ENCODE data around the gene SDHB. TPM values are rescaled to one million over a fixed set of nuclear protein-coding genes. Genes with fewer than 3 reads are reported as not detected.

Gene SDHB
- total and polyA plus RNA-seq, 2 of the 13 experiments (the other 11 are each of a cell fraction or from before 2014, with no cell fraction given), result 136 to 142 TPM

DNA sequence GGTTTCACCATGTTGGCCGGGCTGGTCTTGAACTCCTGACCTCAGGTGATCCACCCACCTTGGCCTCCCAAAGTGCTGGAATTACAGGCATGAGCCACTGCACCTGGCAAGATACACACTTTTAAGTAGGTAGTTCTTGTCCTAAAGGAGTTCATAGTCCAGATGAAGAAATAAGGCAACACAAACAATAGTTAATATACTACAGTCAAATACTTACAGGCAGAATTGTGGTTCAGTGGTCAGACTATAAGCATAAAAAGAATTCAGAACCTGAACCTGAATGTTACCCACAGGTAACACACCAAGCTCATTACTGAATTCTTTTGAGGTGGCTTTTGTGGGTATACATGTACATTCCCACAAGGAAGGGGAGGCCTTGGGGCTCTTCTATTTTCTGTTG lies 1.8 kb downstream of the SDHB start (continued):
- TF ChIP-seq ZNF790 (CRISPR knock-in tag; IDR thresholded peaks at IDR 0.05; ENCODE audit: borderline replicate concordance) (no peak), ZNF724P (CRISPR knock-in tag; IDR thresholded peaks at IDR 0.05; ENCODE audit: borderline replicate concordance) (no peak), FOSL1 (CRISPR knock-in tag; IDR thresholded peaks at IDR 0.05; ENCODE audit: borderline replicate concordance) (no peak), ARID5B (CRISPR knock-in tag; IDR thresholded peaks at IDR 0.05) (0 out of 2 replicates have a peak, but pooled peaks have one; percentile 27), ZNF557 (CRISPR knock-in tag; IDR thresholded peaks at IDR 0.05) (no peak), GPN1 (CRISPR knock-in tag; IDR thresholded peaks at IDR 0.05; ENCODE audit: borderline replicate concordance) (no peak), ZFP90 (CRISPR knock-in tag; IDR thresholded peaks at IDR 0.05; ENCODE audit: borderline replicate concordance) (no peak), KDM2A (CRISPR knock-in tag; IDR thresholded peaks at IDR 0.05; ENCODE audit: borderline replicate concordance, low read depth) (no peak), ZNF20 (CRISPR knock-in tag; IDR thresholded peaks at IDR 0.05) (no peak), ZNF672 (CRISPR knock-in tag; IDR thresholded peaks at IDR 0.05) (no peak), ZNF468 (CRISPR knock-in tag; IDR thresholded peaks at IDR 0.05) (no peak), JDP2 (CRISPR knock-in tag; IDR thresholded peaks at IDR 0.05; ENCODE audit: borderline replicate concordance) (no peak)
- TF ChIP-seq, protein P1, sequence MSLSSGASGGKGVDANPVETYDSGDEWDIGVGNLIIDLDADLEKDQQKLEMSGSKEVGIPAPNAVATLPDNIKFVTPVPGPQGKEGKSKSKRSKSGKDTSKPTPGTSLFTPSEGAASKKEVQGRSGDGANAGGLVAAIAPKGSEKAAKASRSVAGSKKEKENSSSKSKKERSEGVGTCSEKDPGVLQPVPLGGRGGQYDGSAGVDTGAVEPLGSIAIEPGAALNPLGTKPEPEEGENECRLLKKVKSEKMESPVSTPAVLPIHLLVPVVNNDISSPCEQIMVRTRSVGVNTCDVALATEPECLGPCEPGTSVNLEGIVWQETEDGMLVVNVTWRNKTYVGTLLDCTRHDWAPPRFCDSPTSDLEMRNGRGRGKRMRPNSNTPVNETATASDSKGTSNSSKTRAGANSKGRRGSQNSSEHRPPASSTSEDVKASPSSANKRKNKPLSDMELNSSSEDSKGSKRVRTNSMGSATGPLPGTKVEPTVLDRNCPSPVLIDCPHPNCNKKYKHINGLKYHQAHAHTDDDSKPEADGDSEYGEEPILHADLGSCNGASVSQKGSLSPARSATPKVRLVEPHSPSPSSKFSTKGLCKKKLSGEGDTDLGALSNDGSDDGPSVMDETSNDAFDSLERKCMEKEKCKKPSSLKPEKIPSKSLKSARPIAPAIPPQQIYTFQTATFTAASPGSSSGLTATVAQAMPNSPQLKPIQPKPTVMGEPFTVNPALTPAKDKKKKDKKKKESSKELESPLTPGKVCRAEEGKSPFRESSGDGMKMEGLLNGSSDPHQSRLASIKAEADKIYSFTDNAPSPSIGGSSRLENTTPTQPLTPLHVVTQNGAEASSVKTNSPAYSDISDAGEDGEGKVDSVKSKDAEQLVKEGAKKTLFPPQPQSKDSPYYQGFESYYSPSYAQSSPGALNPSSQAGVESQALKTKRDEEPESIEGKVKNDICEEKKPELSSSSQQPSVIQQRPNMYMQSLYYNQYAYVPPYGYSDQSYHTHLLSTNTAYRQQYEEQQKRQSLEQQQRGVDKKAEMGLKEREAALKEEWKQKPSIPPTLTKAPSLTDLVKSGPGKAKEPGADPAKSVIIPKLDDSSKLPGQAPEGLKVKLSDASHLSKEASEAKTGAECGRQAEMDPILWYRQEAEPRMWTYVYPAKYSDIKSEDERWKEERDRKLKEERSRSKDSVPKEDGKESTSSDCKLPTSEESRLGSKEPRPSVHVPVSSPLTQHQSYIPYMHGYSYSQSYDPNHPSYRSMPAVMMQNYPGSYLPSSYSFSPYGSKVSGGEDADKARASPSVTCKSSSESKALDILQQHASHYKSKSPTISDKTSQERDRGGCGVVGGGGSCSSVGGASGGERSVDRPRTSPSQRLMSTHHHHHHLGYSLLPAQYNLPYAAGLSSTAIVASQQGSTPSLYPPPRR (CRISPR knock-in tag; IDR thresholded peaks at IDR 0.05; ENCODE audit: borderline replicate concordance), result no peak
- TF ChIP-seq, protein P2, sequence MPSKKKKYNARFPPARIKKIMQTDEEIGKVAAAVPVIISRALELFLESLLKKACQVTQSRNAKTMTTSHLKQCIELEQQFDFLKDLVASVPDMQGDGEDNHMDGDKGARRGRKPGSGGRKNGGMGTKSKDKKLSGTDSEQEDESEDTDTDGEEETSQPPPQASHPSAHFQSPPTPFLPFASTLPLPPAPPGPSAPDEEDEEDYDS (CRISPR knock-in tag; IDR thresholded peaks at IDR 0.05), result no peak
- TF ChIP-seq, protein P3, sequence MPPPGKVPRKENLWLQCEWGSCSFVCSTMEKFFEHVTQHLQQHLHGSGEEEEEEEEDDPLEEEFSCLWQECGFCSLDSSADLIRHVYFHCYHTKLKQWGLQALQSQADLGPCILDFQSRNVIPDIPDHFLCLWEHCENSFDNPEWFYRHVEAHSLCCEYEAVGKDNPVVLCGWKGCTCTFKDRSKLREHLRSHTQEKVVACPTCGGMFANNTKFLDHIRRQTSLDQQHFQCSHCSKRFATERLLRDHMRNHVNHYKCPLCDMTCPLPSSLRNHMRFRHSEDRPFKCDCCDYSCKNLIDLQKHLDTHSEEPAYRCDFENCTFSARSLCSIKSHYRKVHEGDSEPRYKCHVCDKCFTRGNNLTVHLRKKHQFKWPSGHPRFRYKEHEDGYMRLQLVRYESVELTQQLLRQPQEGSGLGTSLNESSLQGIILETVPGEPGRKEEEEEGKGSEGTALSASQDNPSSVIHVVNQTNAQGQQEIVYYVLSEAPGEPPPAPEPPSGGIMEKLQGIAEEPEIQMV (CRISPR knock-in tag; IDR thresholded peaks at IDR 0.05; ENCODE audit: low read depth), result no peak

All from HepG2 (cell line).